ENCODE measurements around the gene BTBD10.
"Not testable (repeated sequence)": the region's sequence is repeated elsewhere in the genome, so short reads cannot be mapped to it uniquely, and the experiment has no call there.

The BTBD10 gene

GRCh38 chr11:13440100-13440855 lies 22.7 kb downstream of the BTBD10 start:
- no peak for DNase-seq

DNA sequence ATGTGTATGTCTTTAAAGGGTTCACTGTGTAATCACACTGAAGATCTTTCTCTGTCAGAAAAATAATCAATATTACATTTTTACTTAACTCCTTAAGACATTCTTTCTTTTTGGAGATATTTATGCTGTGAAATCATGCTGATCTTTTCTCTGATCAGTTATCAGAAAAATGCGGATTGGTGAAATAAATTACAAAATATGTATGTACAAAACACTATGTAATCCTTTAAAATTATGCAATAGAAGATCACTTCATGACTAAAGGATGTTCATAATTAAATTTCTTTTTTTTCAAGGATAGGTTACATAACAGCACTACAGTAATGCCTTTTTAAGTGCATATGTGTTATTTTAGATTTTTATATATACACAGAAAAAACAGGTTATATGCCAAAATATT lies 24.7 kb downstream of the BTBD10 start:
- DNase-seq, result no peak

GRCh38 chr11:13436836-13437235 lies 26.2 kb downstream of the BTBD10 start:
- not testable (repeated sequence) for DNase-seq

DNA sequence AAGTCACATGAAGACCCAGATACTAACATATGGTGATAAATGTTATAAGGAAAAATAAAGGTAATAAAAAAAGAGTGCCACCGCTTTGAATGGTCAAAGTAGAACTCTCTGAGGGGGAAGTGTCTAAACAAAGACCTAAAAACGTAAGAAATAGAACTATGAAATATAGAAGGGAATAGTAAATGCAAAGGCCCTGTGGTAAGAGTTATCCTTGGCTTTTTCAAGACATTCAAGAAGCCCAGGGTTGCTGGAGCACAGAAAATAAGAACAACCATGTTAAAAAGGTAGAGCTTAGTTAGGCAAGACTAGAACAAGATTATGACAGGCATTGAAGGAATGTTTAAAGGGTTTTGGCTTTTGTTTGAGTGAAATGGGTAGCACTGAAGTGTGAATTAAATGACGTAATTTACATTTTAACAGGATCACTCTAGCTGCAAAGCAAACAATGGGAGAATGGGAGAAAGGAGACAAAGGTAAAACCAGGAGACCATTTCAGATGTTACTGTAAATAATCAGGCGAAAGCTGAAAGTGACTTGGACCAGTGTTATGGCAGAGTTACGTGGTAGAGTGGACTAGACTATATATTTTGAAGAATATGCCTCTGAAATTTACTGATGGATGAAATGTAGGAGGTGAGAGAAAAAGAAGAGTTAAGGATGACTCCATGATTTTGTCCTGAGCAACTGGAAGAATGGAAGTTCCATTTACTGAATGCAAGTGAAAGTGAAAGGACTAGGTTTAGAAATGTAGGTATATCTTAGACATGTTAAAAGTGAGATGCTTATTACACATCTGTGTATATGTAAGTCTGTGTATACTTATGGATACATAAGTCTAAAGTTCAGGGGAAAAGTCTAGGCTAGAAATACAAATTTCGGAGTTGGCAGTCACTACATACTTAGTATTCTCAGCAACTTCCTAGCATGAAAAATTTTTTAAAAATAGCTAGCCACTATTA lies 28.5 kb downstream of the BTBD10 start:
- no peak for DNase-seq

- DNase-seq, result no peak
Observed at GRCh38 chr11:13433437-13433836, 29.6 kb downstream of the BTBD10 start.

- no peak for DNase-seq
Observed at GRCh38 chr11:13429836-13430235, 33.2 kb downstream of the BTBD10 start.

DNA sequence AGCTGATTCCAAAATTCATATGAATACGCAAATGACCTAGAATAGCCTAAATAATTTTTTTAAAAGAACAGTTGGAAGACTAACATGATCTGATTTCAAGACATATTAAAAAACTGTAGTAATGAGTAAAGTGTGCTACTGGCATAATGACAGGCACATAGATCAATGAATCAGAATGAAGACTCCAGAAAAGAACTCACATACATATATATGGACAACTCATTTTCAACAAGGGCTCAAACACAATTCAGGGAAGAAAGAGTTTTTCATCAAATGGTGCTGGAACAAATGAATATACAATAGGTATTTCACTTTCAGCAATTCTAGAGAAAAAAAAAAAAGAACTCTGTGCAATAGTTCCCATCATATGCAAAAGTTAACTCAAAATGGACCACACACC lies 33.7 kb downstream of the BTBD10 start:
- DNase-seq, result no peak

DNA sequence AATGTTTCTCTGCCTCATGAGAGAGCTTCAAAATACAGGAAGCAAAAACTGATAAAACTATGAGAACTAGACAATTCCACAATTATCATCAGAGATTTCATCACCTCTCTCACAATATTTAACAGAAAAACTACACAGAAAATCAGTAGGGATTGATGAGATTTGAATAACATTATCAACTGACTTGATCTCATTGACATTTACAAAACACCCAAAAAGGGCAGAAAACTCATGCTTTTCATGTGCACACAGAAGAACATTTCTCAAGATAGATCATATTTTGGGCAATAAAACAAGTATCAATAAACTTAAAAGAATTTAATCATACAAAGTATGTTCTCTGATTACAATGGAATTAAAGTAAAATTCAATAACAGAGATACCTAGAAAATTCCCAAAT lies 35.6 kb downstream of the BTBD10 start:
- DNase-seq, result no peak

DNA sequence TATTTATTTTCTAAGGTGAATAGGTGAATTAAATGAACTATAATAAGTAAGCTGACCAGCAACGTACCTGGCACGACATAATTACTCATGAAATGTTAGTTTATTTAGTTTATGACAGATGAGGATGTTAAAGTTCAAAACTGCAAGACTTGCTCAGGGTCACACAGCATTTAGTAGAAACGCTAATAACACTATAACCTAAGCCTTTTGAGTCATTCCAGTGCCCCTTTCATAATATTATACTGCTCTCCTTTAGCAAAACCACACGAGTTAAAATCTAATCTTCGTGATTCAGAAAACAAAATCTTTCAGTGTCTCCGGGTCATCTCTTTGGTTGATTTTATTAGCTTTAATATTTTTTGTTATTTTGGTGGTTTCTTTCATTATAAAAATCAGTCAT lies 39.6 kb downstream of the BTBD10 start:
- DNase-seq, result no peak

- DNase-seq, result no peak
Observed at GRCh38 chr11:13421561-13421960, 41.5 kb downstream of the BTBD10 start.

DNA sequence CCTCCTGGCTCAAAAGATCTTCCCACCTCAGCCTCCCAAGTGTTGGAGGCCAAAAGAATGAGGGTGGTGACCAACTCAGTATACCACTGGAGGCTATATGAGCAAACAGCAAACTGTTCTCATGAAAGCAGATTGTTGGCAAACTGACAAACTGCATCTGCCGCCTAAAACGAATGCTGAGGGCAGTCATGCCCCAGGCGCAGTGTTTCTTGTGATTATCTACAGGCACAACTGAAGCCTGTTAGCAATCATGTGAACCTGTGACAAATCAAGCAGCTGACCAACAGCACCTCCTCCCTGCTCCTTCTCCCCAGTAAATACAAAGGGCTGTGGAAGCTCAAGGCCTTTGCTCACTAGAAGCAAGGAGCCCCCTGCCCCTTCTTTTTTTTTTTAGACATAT lies 47.8 kb downstream of the BTBD10 start:
- no peak for DNase-seq

DNA sequence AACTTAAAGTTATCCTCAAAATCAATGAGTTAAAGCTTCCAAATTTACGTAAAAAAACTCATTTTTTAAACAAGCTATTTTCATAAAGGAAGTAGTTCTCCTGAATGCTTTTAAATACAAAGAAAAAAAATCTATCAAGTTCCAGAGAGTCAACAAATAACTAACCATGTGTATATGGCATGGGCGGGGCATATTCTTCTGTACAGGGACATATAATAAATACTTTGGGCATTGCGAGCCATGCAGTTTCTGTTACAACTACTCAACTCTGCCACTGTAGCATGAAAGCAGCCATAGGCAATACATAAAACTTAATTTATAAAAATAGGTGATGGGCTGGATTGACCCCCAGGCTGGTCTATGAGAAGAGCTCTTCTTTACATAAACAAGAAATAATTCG lies 57.8 kb downstream of the BTBD10 start:
- no peak for DNase-seq

GRCh38 chr11:13398335-13398734 lies 64.7 kb downstream of the BTBD10 start:
- not testable (repeated sequence) for DNase-seq

GRCh38 chr11:13391217-13391616 lies 71.8 kb downstream of the BTBD10 start:
- no peak for DNase-seq

DNA sequence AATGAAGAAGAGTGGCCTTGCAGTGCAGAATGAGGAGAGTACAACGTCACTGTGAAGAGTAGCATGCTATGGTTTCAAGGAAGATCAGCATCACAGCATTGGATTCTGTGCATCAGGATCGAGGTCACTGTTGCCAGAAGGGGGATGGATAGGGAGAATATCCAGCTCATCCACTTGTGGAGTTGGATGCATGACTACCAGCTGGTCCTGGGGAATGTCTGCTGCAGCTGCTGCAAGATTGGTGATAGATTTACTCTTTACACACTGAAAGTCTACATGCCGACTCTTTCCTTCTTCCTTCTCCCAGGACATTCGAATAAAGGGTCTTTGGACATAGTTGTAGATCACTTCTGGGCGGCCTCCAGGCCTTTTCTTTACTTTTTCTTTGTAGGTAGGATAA lies 74.3 kb downstream of the BTBD10 start:
- DNase-seq, result no peak

GRCh38 chr11:13386567-13386966 lies 76.5 kb downstream of the BTBD10 start:
- no peak for DNase-seq

DNA sequence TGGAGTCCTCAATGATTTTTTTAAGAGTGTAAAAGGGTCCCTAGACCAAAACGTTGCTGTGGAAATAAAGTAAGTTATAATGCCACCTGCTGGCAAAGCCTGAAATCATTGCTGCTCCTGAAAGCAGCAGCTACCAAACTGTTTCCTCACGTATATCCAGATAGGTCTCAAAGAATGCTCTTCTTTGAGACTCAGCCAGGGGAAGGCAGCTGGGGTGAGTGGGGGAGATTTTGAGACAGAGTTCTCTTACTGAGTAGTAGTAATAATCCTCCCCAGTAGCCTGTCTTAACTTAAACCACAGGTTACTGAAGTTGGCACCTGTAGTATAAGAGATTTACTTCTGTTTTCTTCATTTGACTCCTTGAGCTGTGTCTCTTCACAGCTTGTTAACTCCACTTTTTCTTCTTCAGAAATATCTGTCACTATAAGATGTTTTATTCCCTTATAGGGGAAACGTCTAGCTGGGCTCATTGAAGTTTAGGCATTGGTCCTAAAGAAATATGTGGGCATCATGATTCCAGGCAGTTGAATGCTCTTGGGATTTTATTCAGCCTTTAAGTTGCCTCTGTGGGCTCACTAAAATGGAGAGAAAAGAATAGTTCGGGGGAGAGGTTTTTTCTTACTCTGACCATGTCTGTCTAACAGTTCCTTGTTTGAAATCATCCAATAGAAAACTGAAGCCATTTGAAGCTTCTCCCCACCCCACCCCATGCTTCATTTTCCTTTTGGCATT lies 77.9 kb downstream of the BTBD10 start:
- DNase-seq, result no peak

DNA sequence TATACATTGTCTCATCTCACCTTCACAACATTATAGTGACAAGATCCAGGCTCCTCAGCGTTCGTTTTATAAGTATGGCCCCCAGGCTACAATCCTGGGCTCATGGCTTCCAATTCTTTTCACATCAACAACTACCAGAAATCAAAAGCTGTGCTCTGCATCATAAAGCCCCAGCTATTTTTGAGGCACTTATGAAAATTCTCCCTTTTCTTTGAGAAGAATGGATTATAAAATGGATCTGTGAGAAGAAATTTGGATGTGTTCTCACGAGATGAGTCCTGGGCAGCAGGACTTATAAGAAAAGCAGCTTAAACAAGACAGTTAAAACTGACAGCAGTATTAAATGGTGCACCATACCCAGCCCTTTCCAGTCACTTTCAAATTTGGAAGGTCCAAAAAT lies 80.3 kb downstream of the BTBD10 start:
- DNase-seq, result no peak

GRCh38 chr11:13380731-13381130 lies 82.3 kb downstream of the BTBD10 start:
- DNase-seq, result no peak

DNA sequence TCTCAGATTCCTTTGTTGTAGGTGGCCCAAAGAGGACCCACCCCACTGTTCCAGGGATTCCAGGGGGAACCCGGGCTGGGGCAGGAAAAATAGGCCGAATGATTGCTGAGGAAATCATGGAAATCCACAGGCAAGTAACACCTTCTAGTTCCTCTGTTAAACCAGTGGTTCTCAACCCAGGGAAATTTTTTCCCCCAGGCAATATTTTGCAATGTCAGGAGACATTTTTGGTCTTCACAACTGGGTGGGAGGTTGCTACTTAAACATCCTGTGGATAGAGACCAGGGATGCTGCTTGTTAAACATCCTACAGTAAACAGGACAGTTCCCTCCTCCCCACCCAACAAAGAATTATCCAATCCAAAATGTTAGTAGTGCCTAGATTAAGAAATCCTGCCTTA lies 84.7 kb downstream of the BTBD10 start:
- no peak for DNase-seq

GRCh38 chr11:13376838-13377237 lies 86.2 kb downstream of the BTBD10 start:
- no peak for DNase-seq

DNA sequence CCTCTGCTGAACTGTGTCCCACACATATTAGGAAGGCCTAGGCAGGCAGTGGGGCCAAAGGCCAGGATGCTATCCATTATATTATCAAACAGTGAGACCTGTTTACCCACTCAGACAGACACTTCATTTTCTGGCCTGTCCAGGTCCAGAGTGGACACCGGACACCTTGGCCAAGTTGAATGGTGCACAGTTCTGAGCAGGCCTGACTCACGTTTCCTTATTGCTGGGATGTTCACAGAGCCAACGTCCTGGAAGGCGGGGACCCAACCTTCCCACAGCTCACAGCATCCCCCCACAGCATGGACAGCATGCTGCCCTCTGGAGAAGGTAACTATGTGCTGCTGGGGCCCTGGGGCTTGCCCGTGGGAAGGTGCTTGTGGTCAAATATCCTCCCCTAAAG lies 86.6 kb downstream of the BTBD10 start:
- DNase-seq, result no peak

- DNase-seq, result no peak
Observed at GRCh38 chr11:13375798-13376197, 87.2 kb downstream of the BTBD10 start.
